Umbilical cord (tissue), 2 donors: ENCODE data around the gene ZBTB7C. TPM values are rescaled to one million over a fixed set of nuclear protein-coding genes. Genes with fewer than 3 reads are reported as not detected.

ENCODE experiments used
- DNase-seq: peaks from one replicate; pipeline ENCODE4 v3.0.0-alpha.2; 2015; ENCODE audit warnings: low spot score
- total RNA-seq: library from RNA; depleted of rRNA; stranded (reverse); fragments of >200 nt; gene quantifications from one replicate; pipeline ENCODE4 v1.2.3, GENCODE V29; 2014; ENCODE audit warnings: low replicate concordance; ENCODE audit not compliant: insufficient read depth

ZBTB7C gene
- total RNA-seq, 1 donor from 2014 or later, result 1.7 TPM

DNA sequence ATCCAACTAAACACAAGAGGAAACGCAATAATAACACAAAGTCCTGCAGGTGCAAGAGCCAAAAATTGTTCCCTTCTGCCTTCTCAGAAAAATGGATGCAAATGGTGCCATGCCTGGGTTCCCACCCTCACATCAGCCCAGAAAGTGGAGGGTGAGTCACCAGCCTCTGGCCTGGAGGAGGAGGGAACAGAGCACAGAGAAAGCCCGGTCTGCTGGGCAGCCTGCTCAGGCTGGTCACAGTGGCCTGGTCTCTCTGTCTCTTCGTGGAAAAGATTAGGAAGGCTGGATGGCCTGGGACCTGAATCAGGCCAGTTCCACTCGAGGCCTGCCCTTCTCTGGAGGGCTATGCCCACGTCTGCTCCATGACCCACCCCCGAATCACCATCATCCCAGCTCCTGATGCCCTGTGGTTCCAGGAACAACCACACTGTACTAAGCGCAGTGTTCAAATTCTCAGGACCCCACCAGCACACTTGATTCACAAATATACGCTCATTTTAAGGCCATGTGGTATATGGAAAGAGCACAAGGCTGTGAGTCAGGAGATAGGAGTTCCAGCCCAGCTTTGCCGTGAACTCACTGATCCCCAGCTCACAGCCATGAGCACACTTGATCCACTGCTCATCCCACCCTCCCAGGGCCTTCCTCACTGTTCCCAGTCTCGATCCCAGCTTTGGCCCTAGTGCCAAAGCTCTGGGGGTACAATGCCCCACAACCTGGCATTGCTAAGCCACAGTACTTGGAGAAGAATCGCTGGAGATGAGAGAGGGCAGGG, 82.1 kb downstream of the ZBTB7C start:
- peak; percentile 87 for DNase-seq

DNA sequence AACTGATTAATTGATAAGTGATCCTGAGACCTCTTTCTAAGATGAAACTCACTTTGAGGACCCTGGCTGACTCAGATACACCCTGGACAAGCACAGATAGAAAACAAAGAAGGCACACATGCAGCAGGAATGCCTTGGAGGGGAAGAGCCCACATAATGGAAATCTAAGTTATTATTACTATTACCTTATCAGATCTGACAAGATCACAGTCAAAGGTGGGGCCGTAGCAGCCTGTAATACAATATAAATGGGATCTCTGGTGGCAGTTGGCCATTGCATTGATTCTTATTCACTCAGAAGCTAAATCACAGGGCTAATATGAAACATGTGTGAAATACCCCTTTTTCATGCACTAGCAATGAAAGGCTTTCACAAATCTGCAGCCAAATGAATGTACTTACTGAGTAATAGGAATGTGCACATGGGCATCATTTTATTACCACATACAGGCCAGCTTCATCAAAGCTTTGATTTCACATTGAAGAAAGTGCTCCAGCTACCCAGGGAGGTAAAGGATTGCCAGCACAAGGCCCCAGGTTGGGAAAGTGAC, 84.0 kb downstream of the ZBTB7C start:
- no peak for DNase-seq

DNA sequence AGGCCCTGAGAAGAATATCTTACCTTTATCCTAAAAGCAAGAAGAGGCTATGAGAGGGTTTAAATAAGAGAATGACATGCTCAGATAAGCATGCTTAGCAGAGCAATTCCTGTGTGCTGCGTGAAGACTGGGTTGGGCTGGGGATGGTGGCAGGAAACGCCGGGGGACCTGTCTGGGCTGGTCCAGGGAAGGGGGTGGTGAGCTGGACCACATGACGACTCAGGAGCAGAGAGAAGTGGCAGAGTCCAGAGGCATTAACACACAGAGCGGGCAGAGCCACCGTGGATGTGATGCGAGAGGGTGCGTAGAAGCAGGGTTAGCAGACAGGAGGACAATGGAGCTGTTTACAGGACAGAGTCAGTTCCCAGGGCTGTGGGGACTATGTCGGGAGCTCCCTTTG, 84.5 kb downstream of the ZBTB7C start:
- DNase-seq, result peak; percentile 48

DNA sequence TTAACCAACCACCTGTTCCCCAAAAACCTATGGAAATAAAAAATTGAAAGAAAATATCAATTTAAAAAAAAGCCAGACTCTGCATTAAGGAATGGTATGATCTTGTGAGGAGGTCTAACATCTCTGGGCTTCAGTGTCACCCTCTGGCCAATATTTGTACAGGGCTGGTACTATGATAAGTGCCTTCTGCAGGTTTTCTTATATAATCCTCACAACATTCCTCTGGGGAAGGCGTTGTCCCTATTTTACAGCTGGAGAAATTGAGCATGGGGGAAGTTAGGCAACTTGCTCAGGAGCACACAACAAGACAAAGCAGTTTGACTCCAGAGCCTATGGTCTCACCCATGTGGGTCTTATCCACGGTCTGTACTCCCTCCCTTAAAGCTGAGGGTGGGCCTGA, 86.0 kb downstream of the ZBTB7C start:
- no peak for DNase-seq

DNA sequence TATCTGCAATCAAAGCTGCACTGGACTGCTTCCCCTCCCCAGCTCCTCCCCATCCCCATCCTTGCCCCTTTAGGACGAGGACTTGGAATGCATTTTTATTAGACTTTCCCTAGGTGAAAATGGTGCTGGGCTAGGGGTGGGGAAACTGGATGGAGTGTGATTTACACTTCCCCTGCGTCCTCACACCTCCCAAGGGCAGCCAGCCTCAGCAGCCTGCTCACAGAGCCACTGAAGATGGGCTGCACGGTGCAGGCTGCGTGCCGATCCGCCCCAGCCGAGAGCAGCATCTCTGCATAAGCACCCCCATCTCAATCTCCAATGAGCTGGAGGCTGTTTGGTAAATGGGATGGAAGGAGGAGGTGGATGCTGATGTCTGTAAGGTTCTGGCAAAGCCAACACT, 87.6 kb downstream of the ZBTB7C start:
- DNase-seq, result no peak

DNA sequence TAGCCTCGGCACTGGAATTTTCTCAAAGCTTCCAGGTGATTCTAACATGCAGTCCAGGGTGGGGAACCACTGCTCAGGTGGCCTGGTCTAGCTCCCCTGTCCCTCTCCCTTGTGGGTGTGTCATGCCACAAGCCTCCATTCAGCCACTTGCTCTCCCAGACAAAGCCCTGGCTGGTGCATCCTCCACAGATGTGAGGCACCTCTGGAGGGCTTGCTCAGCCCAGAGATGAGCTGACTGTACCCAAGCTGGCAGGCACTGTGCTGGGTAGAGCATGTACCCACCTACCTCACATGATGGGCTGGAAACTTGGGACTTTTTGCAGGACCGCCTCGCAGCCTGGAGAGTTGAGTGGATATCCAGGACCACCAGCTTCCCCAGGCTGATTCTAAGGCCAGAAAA, 88.1 kb downstream of the ZBTB7C start:
- DNase-seq, result no peak

DNA sequence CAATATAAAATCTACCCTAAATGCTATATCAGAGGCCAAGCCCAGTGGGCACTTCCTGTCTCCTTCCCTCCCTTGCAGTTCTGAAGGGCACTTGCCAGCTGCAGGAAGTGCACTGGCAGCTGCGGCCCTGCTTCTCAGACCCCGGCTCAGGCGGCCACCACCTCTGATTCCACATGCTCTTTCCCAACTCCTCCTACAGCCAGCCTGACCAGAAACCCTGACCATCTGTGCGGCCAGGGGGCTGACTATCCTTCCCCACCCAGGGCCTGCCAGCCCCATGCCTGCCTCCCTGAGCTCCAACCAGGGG, 88.6 kb downstream of the ZBTB7C start:
- DNase-seq, result no peak

DNA sequence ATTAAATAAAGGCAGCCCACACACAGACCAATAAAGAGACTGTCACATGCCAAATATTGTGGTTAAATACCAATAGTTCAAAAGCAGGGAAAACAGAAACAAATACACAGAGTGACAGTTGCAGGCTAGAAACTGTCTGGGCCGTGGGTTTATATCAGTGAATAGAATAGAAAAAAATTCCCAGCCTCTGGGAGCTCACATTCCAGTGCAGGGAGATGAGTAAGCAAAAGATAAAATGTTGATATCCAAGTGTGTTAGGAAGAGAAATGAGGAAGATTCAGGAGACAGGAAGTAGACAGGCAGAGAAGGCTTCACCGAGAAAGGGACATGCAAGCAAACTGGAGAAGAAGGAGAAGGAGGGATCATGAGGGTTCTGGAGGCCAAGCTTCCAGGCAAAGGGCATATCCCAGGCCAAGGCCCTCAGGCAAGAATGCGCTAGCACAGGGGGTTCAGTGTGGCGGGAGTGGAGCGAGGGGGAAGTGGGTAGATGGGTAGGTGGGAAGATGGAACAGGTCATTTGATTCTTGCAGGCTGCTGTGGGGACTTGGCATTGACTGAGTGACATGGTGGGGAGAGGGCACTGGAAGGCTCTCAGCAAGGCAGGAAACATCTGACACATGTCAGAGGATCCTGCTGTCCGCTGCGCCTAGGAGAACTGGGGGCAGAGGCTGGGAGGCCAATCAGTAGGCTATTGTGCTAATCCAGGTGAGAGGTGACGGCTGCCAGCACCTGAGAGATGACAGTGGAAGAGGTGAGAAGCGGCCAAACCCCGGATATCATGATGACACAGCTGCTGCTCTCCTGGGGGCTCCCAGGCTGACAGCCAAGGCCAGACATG, 89.2 kb downstream of the ZBTB7C start:
- peak; percentile 82 for DNase-seq

DNA sequence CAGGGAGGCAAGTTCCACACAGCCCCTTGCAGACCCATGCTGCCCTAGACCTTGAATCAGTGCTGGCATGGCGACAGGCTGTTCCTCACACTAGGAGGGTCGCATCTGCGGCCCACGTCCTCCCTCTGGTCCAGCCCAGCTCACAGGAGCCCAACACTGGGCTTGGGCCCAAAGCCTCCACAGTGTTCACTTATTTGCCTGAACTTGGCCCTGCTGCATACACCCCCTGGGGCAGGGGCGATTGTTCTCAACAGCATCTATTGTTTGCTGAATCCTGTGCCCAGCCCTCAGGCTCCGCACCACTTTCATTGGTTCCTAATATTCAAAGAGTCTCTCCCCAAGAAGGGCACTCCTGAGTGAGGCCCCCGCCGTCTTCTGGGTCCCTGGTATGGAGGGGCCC, 90.7 kb downstream of the ZBTB7C start:
- DNase-seq, result no peak

DNA sequence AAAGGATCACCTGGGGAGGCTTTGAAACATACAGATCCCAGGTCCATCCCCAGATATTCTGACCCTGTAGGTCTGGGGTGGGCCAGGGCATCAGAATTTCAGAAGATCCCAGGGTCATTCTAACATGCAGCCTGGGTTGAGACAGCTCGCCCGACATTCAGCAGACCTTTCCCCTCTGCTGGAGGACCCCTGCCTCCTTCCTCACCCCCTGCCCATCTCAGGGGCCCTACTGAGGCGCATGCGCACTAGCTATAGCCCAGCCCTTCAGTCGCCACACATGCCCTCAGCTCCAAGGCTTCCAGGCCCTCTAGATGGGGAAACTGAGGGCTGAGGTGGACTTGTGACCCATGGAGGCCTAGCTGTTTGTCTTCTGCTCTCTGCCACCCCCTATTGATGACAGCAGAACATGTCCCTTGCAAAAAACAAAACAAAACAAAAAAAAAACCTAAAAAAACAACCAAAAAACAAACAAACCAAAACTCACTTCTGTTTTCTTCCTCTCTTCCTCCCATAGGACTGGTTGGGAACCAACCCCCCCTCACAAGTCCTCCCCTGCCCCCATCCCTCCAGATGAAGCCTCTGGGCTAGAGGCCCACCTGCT, 91.3 kb downstream of the ZBTB7C start:
- DNase-seq, result no peak

DNA sequence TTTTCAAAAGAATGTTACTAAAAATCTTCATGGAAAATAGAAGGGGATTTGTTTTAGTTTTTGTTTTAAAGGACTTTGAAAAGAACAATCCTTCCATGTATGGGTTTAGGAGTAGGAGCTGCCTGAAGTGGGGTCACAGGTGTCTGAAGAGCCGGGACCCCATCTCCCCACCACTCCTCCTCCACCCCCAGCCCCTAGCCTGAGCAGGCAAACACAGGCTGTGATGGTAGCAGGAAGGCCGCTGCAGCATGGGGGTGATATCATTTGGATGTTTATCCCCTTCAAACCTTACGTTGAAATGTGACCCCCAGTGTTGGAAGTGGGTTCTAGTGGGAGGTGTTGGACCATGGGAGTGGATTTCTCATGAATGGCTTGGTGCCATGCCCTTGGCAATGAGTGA, 93.0 kb downstream of the ZBTB7C start:
- DNase-seq, result no peak

DNA sequence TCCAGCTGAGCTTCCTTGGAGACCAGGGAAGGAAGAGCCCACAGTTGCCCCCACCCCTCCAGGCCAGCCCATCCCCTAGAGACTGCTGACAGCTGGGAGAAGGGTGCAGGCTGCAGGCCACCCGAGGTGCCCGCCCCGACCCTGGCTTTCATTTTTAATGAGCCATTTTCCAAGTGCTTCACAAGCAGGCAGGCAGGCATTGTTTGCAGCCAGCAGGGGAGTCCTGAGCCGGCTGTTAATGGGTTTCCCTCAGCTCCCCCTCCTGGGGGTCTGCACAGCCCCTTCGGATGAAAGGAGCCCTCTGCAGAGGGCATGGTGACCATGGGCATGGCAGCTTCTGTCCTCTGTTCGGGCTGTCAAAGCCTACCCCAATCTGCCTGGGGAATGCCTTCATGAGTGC, 94.5 kb downstream of the ZBTB7C start:
- DNase-seq, result no peak

DNA sequence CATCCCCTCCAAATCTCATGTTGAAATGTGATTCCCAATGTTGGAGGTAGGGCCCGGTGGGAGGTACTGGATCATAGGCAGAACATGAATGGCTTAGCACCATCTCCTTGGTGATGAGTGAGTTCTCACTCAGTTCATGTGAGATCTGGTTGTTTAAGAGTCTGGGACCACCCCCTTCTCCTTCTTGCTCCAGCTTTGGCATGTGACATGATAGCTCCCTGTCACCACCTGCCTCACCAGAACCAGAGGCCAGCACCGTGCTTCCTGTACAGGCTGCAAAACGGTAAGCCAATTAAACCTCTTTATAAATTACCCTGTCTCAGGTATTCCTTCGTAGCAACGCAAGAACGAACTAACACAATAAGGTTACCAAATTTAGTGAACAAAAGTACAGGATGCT, 95.4 kb downstream of the ZBTB7C start:
- DNase-seq, result no peak

DNA sequence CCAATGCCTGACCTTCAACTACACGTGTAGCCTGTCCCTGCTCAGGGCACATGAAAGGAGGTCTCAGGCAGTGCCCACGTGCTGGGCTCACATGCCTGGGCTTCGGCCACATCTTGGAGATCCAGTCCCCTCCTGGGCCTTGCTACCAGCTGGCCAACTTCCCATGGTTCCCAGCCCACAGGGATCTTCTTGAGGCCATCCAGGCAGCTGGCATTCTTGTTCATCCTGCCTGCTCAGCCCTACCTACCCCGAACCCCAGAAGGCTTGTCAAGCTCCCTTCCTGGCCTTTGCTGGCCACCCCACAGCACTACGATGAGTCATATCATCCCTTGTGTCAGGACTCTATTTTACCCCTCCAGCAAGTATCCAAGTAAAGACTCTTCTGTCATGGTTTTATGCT, 97.1 kb downstream of the ZBTB7C start:
- no peak for DNase-seq

DNA sequence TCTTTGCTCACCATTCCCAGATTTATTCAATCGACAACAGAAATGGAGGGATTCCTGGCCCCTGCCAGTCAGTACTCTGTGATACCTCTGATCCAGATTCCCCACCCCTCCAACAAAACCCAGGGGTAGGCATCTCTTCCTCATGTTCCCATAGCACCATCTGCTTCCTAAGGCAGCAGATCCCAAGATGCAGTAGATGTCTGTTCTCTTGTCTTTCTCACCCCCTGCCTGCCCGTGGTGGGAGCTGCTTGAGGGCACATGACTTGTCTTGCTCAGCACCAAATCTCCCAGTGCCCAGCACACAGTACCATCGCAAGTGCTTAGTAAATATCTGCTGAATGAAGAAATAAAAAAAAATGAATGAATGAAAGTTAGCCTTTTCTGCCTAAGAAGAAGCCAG, 98.2 kb downstream of the ZBTB7C start:
- no peak for DNase-seq

DNA sequence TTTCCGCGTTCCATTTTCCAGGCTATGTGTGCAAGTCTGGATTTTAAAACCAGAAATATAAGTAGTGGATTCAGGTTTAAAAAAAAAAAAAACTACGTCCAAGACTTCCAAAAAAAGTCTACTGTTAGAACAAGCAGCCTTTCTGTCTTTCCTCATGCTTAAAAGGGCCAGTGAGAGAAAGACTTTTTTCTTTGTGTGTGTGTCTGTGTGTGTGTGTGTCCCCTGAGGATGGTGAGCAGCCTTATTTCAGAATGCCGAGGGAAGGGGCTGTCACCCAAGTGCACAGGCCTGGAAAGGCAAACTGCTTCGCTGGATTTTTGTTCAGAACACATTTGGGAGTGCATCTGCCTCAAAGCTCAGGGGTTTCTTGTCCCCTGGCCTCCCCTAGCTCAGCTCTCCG, 98.8 kb downstream of the ZBTB7C start:
- DNase-seq, result no peak

DNA sequence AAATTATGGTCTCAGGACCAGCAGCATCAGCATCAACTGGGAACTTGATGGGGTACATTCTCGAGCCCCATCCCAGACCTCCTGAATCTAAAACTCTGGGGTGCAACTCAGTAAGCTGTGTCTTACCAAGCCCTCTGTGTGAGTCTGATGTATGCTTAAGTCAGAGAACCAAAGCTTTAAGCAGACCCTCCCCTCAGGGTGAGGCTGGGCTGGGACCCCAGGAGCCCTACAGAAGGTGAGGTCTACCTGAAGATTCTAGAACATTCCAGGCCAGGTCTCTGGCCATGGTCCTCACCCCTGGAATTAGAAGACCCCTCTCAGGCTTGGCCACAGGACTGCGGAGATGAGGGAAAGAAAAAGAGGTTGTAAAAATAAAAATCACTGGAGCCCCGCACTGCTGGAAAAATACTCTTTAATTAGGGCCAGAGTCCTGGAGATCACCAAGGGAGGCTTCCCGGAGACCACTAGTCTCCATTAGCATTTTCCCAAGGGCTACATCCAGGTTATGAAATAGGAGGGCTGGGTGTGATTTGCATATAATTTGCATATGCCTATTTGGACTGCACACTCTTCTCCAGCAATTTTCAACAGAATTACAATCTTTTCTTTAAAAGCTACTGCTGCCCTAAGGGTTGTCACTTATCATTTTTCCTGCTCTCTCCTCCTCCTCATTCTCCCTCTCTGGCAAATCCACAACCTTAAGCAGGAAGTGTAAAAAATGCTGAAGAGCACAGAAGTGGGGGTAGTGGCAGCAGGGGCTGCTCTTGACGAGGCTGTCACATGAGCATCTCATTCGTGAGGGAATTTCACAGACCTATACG, 100.2 kb downstream of the ZBTB7C start:
- DNase-seq, result no peak

DNA sequence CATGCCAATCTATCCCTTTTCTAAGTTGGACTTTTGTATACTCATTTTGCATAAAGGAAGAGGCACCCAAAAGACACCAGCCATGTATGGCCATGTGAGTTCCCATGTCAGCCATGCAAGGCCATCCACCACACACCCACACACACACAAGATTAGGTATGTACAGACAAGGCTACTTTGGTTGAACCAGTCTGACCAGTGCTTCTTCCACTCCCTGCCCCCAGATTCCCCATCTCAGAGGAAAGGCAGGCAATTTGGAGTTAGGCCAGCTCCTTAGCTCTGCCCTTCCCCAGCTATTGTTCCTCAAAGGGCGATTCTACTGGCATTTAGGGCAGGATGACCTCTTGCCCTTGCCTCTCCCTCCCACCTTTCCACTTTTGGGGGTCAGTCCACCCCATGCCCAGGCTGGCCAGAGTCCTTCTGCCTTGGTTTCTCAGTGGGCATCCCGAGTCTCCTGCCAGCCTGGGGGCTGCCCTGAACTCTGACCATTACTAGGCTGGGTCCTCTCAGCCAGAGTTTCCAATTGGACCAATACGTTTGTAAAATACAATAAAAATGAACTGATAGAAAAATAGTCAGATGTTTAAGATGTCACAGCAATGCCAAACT, 101.1 kb downstream of the ZBTB7C start:
- DNase-seq, result peak; percentile 35

DNA sequence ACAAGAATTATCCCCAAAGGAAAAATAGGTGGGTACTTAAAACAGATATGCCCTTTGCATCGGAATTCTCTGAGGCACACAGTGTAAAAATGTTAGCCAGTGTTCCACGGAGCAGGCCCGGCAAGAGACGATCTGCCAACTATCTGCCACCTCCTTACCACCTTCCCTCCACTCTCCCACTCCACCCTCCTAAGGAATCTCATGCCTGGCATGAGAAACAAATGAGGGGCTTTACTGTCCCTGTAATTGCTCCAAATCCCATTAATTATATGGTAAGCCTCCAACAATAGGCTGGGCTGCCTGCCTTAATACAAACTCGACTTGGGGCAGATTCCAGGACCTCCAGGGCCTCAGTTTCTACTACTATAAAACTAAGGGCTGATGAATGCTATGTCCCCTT, 102.3 kb downstream of the ZBTB7C start:
- no peak for DNase-seq

DNA sequence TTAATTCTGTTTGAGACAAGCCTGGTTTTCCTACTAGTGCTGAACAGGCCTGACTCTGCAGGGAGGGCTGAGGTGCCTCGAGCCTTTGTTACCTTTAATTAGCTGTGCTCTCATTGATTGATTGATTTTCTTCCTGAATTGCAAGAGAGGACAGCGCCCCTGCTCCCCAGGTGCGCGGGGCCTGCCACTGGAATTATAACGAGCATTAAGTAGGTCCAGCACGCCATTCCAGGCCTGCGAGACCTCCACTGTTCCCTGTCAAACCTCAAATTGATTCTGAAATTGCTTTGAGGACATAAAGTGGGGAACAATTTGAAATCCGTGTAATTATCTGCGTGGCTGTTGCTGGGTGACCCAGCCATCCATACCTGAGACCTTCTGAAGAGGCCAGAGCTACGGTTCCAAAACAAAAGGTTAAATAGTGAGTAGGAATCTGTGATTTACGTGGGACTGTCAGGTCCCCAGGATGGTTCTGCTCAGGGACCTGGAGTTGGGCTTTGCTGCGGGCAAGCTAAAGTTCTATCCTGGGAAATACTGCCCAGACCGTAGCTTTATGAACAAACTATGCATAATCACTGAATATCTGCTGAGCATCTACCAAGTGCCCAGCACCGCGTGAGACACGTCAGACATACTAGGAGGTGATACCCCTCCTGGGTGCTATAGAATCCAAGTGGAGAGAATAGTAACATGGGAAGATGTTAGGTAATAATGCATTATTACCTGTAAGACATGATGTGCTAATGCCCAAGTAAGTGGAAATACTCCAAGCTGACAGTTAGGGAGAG, 104.1 kb downstream of the ZBTB7C start:
- DNase-seq, result no peak
